ENCODE data around the gene ZBTB2. TPM values are rescaled to one million over a fixed set of nuclear protein-coding genes. Genes with fewer than 3 reads are reported as not detected.

Gene ZBTB2
- total and polyA plus RNA-seq, 2 experiments from 2014 or later, result 10.6 to 17.3 TPM

DNA sequence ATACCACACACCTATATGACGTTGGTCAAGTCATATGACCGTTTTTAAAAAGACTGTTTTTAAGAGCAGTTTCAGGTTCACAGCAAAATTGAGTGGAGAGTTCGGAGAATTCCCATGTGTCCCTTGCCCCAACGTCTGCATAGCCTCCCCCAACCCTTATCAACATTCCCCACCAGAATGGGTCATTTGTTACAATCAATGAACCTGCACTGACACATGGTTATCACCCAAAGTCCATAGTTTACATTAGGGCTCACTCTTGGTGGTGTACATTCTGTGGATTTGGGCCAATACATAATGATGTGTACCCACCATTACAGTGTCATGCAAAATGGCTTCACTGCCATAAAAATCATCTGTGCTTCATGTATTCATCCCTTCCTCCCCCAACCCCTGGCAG is 52.0 kb downstream of the ZBTB2 start:
- no peaks in the 10 kb centered on the region for H3K4me1 ChIP-seq (ENCODE audit: insufficient read depth)
- H3K27ac ChIP-seq, result no peak overlapping the region
- TF ChIP-seq CTCF (IDR thresholded peaks at IDR 0.05; ENCODE audit: poor library complexity), result no peak
- no peak for TF ChIP-seq EZH2 (IDR thresholded peaks at IDR 0.05; ENCODE audit: borderline replicate concordance)
- no peak for TF ChIP-seq EZH2phosphoT487 (IDR thresholded peaks at IDR 0.05; ENCODE audit: low read depth, severe bottlenecking, unreplicated experiment)
- H4K20me1 ChIP-seq (ENCODE audit: insufficient read depth, poor library complexity, severe bottlenecking), result no peaks in the 10 kb centered on the region
- no peaks in the 10 kb centered on the region for H3K9me2 ChIP-seq (replicated peaks; ENCODE audit: insufficient read depth)
- 72% methylated on average over 4 of the region's 4 CpGs for WGBS (ENCODE audit: low lambda C conversion rate, missing lambda C conversion rate)
- no peaks in the 10 kb centered on the region for H3K9me3 ChIP-seq (ENCODE audit: low read depth)
- H3K4me2 ChIP-seq, result no peak overlapping the region
- H3K36me3 ChIP-seq (replicated peaks; ENCODE audit: insufficient read depth, low read depth), result no peaks in the 10 kb centered on the region
- H3K27me3 ChIP-seq, result no peaks in the 10 kb centered on the region
- no peak overlapping the region for H2AFZ ChIP-seq
- no peak overlapping the region for H3K4me3 ChIP-seq
- DNase-seq (ENCODE audit: low spot score), result no peak
- H3K79me2 ChIP-seq, result no peaks in the 10 kb centered on the region

GRCh38 chr6:151338651-151339200 is 52.6 kb downstream of the ZBTB2 start:
- H2AFZ ChIP-seq, result no peak overlapping the region
- no peak for DNase-seq (ENCODE audit: low spot score)
- no peaks in the 10 kb centered on the region for H4K20me1 ChIP-seq (ENCODE audit: insufficient read depth, poor library complexity, severe bottlenecking)
- no peak for TF ChIP-seq CTCF (IDR thresholded peaks at IDR 0.05; ENCODE audit: poor library complexity)
- TF ChIP-seq EZH2 (IDR thresholded peaks at IDR 0.05; ENCODE audit: borderline replicate concordance), result no peak
- no peaks in the 10 kb centered on the region for H3K36me3 ChIP-seq (replicated peaks; ENCODE audit: insufficient read depth, low read depth)
- no peaks in the 10 kb centered on the region for H3K27me3 ChIP-seq
- no peaks in the 10 kb centered on the region for H3K79me2 ChIP-seq
- 95% methylated on average over 11 of the region's 11 CpGs for WGBS (ENCODE audit: low lambda C conversion rate, missing lambda C conversion rate)
- H3K27ac ChIP-seq, result no peak overlapping the region
- no peaks in the 10 kb centered on the region for H3K9me3 ChIP-seq (ENCODE audit: low read depth)
- H3K4me1 ChIP-seq (ENCODE audit: insufficient read depth), result no peaks in the 10 kb centered on the region
- no peak overlapping the region for H3K4me2 ChIP-seq
- H3K4me3 ChIP-seq, result no peak overlapping the region
- no peaks in the 10 kb centered on the region for H3K9me2 ChIP-seq (replicated peaks; ENCODE audit: insufficient read depth)

DNA sequence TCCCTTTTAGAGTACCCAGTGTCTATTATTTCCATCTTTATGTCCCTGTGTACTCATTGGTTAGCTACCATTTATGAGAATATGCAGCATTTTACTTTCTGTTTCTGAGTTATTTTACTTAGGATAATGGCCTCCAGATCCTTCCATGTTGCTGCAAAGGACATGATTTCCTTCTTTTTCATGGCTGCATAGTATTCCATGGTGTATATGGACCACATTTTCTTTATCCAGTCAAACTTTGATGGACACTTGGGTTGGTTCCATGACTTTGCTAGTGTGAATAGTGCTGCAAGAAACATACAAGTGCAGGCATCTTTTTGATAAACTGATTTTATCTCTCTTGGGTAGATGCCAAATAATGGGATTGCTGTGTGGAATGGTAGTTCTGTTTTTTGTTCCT is 55.4 kb downstream of the ZBTB2 start:
- no peak overlapping the region for H3K4me3 ChIP-seq
- no peaks in the 10 kb centered on the region for H3K9me3 ChIP-seq (ENCODE audit: low read depth)
- no peak overlapping the region for H3K4me2 ChIP-seq
- H3K27ac ChIP-seq, result no peak overlapping the region
- no peaks in the 10 kb centered on the region for H3K4me1 ChIP-seq (ENCODE audit: insufficient read depth)
- no peaks in the 10 kb centered on the region for H3K79me2 ChIP-seq
- H3K27me3 ChIP-seq, result no peaks in the 10 kb centered on the region
- no peak for DNase-seq (ENCODE audit: low spot score)
- TF ChIP-seq EZH2phosphoT487 (IDR thresholded peaks at IDR 0.05; ENCODE audit: low read depth, severe bottlenecking, unreplicated experiment) (no peak), CTCF (IDR thresholded peaks at IDR 0.05; ENCODE audit: poor library complexity) (no peak), EZH2 (IDR thresholded peaks at IDR 0.05; ENCODE audit: borderline replicate concordance) (no peak)
- H4K20me1 ChIP-seq (ENCODE audit: insufficient read depth, poor library complexity, severe bottlenecking), result no peaks in the 10 kb centered on the region
- no peaks in the 10 kb centered on the region for H3K36me3 ChIP-seq (replicated peaks; ENCODE audit: insufficient read depth, low read depth)
- no peaks in the 10 kb centered on the region for H3K9me2 ChIP-seq (replicated peaks; ENCODE audit: insufficient read depth)
- H2AFZ ChIP-seq, result no peak overlapping the region

Data from hepatocyte (in vitro differentiated cells).